GM23248 (cell line): ENCODE data around the gene PELI3.

Source experiments
- EZH2 ChIP-seq: fragments of 200-600 bp; sonication (generic); IDR thresholded peaks from 2 replicates; pipeline ENCODE4 v1.6.1; 2018; ENCODE audit warnings: antibody characterized with exemption, mild to moderate bottlenecking; ENCODE audit not compliant: insufficient read depth, poor library complexity, severe bottlenecking
- EZH2phosphoT487 ChIP-seq: fragments of 200-600 bp; sonication (generic); IDR thresholded peaks from 2 replicates; pipeline ENCODE4 v1.6.1; 2018; ENCODE audit warnings: antibody characterized with exemption, moderate library complexity, mild to moderate bottlenecking, low read depth; ENCODE audit not compliant: insufficient read depth

GRCh38 chr11:66491315-66491935, 24.7 kb downstream of the PELI3 start:
- no peak for TF ChIP-seq EZH2
- no peak for TF ChIP-seq EZH2phosphoT487
